Neuronal stem cell (in vitro differentiated cells): ENCODE results near the gene NFASC.

ENCODE experiments used
- DNase-seq: peaks from one replicate; pipeline ENCODE4 v3.0.0-alpha.2; 2013; ENCODE audit warnings: low spot score
- H2AFZ ChIP-seq: one replicate; pipeline ENCODE4 v1.6.1; 2013; ENCODE audit warnings: mild to moderate bottlenecking, low read length, inconsistent platforms
- H2AK5ac ChIP-seq: 2 replicates; pipeline ENCODE4 v1.6.1; 2013; ENCODE audit warnings: low read depth, mild to moderate bottlenecking, inconsistent platforms, low read length, moderate library complexity, mixed read lengths
- H2BK120ac ChIP-seq: 2 replicates; pipeline ENCODE4 v1.6.1; 2013; ENCODE audit warnings: low read depth, mild to moderate bottlenecking, inconsistent platforms, low read length, moderate library complexity, mixed read lengths
- H2BK12ac ChIP-seq: one replicate; pipeline ENCODE4 v1.6.1; 2013; ENCODE audit warnings: low read length, inconsistent platforms
- H2BK15ac ChIP-seq: 2 replicates; pipeline ENCODE4 v1.6.1; 2013; ENCODE audit warnings: mild to moderate bottlenecking, low read length, inconsistent platforms, mixed read lengths
- H2BK5ac ChIP-seq: one replicate; pipeline ENCODE4 v1.6.1; 2013; ENCODE audit warnings: inconsistent platforms, mild to moderate bottlenecking, low read length, moderate library complexity
- H3K14ac ChIP-seq: one replicate; pipeline ENCODE4 v1.6.1; 2013; ENCODE audit warnings: low read length, inconsistent platforms
- H3K18ac ChIP-seq: 2 replicates; pipeline ENCODE4 v1.6.1; 2013; ENCODE audit warnings: low read length, inconsistent platforms
- H3K23ac ChIP-seq: 2 replicates; pipeline ENCODE4 v1.6.1; 2013; ENCODE audit warnings: low read depth, mild to moderate bottlenecking, mixed read lengths, low read length, inconsistent platforms; ENCODE audit not compliant: poor library complexity
- H3K27ac ChIP-seq: replicated peaks from 3 replicates; pipeline ENCODE4 v1.5.1; 2013; ENCODE audit warnings: low read length, inconsistent platforms
- H3K27me3 ChIP-seq, 3 experiments: 2 replicates each; pipeline ENCODE4 v1.6.1; 2013; ENCODE audit warnings: low read length in 3 of 3, mild to moderate bottlenecking in 2 of 3, inconsistent platforms in 1 of 3, low read depth in 1 of 3, mixed read lengths in 1 of 3, moderate library complexity in 1 of 3; ENCODE audit not compliant: control insufficient read depth in 3 of 3, insufficient read depth in 3 of 3
- H3K36me3 ChIP-seq, 2 donors: replicated peaks in 1 of 2; 2 replicates each; pipeline ENCODE4 v1.6.1; 2013; ENCODE audit warnings: low read length in 2 of 2; ENCODE audit not compliant: control insufficient read depth in 2 of 2, insufficient read depth in 2 of 2
- H3K4ac ChIP-seq: 2 replicates; pipeline ENCODE4 v1.6.1; 2013; ENCODE audit warnings: inconsistent platforms, mild to moderate bottlenecking, low read length, moderate library complexity
- H3K4me1 ChIP-seq, 2 donors: 1 replicate in 1 of 2; 2 replicates in 1 of 2; pipeline ENCODE4 v1.6.1; 2013; ENCODE audit warnings: low read length in 2 of 2, low read depth in 1 of 2; ENCODE audit not compliant: control insufficient read depth in 2 of 2, insufficient read depth in 1 of 2
- H3K4me2 ChIP-seq: one replicate; pipeline ENCODE4 v1.6.1; 2013; ENCODE audit warnings: mild to moderate bottlenecking, low read length, inconsistent platforms; ENCODE audit not compliant: insufficient read depth, poor library complexity, severe bottlenecking
- H3K4me3 ChIP-seq, 2 donors: 2 replicates each; pipeline ENCODE4 v1.5.1; 2013; ENCODE audit warnings: low read length in 2 of 2, mild to moderate bottlenecking in 2 of 2, inconsistent platforms in 1 of 2, moderate library complexity in 1 of 2
- H3K79me1 ChIP-seq: one replicate; pipeline ENCODE4 v1.6.1; 2013; ENCODE audit warnings: low read depth, mild to moderate bottlenecking, inconsistent platforms, low read length, moderate library complexity
- H3K9ac ChIP-seq: one replicate; pipeline ENCODE4 v1.6.1; 2013; ENCODE audit warnings: mild to moderate bottlenecking, low read depth, low read length, inconsistent platforms; ENCODE audit not compliant: poor library complexity
- H3K9me3 ChIP-seq, 2 donors: replicated peaks in 1 of 2; 2 replicates each; pipeline versions ENCODE3 to v1.6.1; 2013; ENCODE audit warnings: low read length in 2 of 2, mild to moderate bottlenecking in 2 of 2, inconsistent platforms in 1 of 2, low read depth in 1 of 2, mixed read lengths in 1 of 2, moderate library complexity in 1 of 2; ENCODE audit not compliant: control insufficient read depth in 2 of 2, insufficient read depth in 1 of 2
- H4K8ac ChIP-seq: one replicate; pipeline ENCODE4 v1.6.1; 2013; ENCODE audit warnings: low read depth, mild to moderate bottlenecking, inconsistent platforms, low read length, moderate library complexity
- H4K91ac ChIP-seq: one replicate; pipeline ENCODE4 v1.6.1; 2013; ENCODE audit warnings: low read length, low read depth, mild to moderate bottlenecking, inconsistent platforms; ENCODE audit not compliant: poor library complexity
- WGBS, 2 donors: extraction: QIAGEN DNeasy Blood & Tissue Kit; methylation state at CpG; one replicate each; pipeline ENCODE4 v1.1.7; 2013; ENCODE audit warnings: missing lambda C conversion rate in 2 of 2, mixed read lengths in 1 of 2; ENCODE audit not compliant: insufficient read length in 2 of 2, insufficient replicate concordance in 1 of 2; ENCODE audit errors: extremely low coverage in 2 of 2; 5-methylcytosine and 5-hydroxymethylcytosine counted together

Gene NFASC

GRCh38 chr1:204979306-204979705 lies 108.6 kb downstream of the NFASC start:
- Histone ChIP-seq H3K14ac (no peak overlapping the region), H3K23ac (peak overlapping the region; percentile 13), H4K91ac (no peak overlapping the region), H2BK12ac (no peak overlapping the region), H2BK15ac (no peak overlapping the region), H3K79me1 (no peaks in the 10 kb centered on the region), H3K36me3 (no peaks in the 10 kb centered on the region), H4K8ac (no peak overlapping the region), H2AK5ac (no peak overlapping the region), H3K9ac (no peak overlapping the region), H3K4ac (no peak overlapping the region), H3K27ac (no peak overlapping the region), H3K27me3 (no peaks in the 10 kb centered on the region), H3K4me1 (no peaks in the 10 kb centered on the region), H2BK120ac (no peak overlapping the region), H2AFZ (no peak overlapping the region), H3K18ac (no peak overlapping the region), H3K4me3 (no peak overlapping the region), H3K9me3 (no peaks in the 10 kb centered on the region), H2BK5ac (no peak overlapping the region), H3K4me2 (no peak overlapping the region)
- no peak for DNase-seq
- no CpG with 5 or more reads among the region's 18 CpGs for WGBS, 2 donors

GRCh38 chr1:204979891-204980649 lies 109.4 kb downstream of the NFASC start:
- Histone ChIP-seq H3K79me1 (no peaks in the 10 kb centered on the region), H2BK5ac (no peak overlapping the region), H3K36me3 (no peaks in the 10 kb centered on the region), H4K91ac (no peak overlapping the region), H3K23ac (no peak overlapping the region), H3K27ac (no peak overlapping the region), H3K4me2 (no peak overlapping the region), H3K27me3 (no peaks in the 10 kb centered on the region), H3K18ac (no peak overlapping the region), H3K9ac (no peak overlapping the region), H2AK5ac (no peak overlapping the region), H2BK12ac (no peak overlapping the region), H3K4me3 (no peak overlapping the region), H3K4me1 (no peaks in the 10 kb centered on the region), H3K14ac (no peak overlapping the region), H3K9me3 (no peaks in the 10 kb centered on the region), H4K8ac (no peak overlapping the region), H2BK15ac (no peak overlapping the region), H2BK120ac (no peak overlapping the region), H2AFZ (no peak overlapping the region), H3K4ac (no peak overlapping the region)
- no peak for DNase-seq
- no CpG with 5 or more reads among the region's 10 CpGs for WGBS, 2 donors

GRCh38 chr1:204980840-204981405 lies 110.3 kb downstream of the NFASC start:
- Histone ChIP-seq H2BK5ac (no peak overlapping the region), H3K4me2 (no peak overlapping the region), H2BK12ac (no peak overlapping the region), H3K27me3 (no peaks in the 10 kb centered on the region), H3K9ac (no peak overlapping the region), H2BK120ac (no peak overlapping the region), H4K8ac (no peak overlapping the region), H3K4ac (no peak overlapping the region), H2BK15ac (no peak overlapping the region), H3K79me1 (no peaks in the 10 kb centered on the region), H3K9me3 (no peaks in the 10 kb centered on the region), H3K27ac (no peak overlapping the region), H3K4me3 (no peak overlapping the region), H3K4me1 (no peaks in the 10 kb centered on the region), H2AK5ac (no peak overlapping the region), H3K36me3 (no peaks in the 10 kb centered on the region), H3K23ac (no peak overlapping the region), H3K18ac (no peak overlapping the region), H2AFZ (no peak overlapping the region), H3K14ac (no peak overlapping the region), H4K91ac (no peak overlapping the region)
- no peak for DNase-seq
- no CpG with 5 or more reads among the region's 3 CpGs for WGBS, 2 donors

- Histone ChIP-seq H2BK120ac (no peak overlapping the region), H4K8ac (no peak overlapping the region), H3K23ac (no peak overlapping the region), H2BK12ac (no peak overlapping the region), H3K4ac (no peak overlapping the region), H3K36me3 (no peaks in the 10 kb centered on the region), H4K91ac (no peak overlapping the region), H3K18ac (no peak overlapping the region), H3K14ac (no peak overlapping the region), H2BK15ac (no peak overlapping the region), H2BK5ac (no peak overlapping the region), H2AFZ (no peak overlapping the region), H3K27me3 (no peaks in the 10 kb centered on the region), H3K9ac (no peak overlapping the region), H3K9me3 (no peaks in the 10 kb centered on the region), H3K4me1 (peaks cover 0 to 5% of the 10 kb centered on the region in 2 donors), H3K79me1 (no peaks in the 10 kb centered on the region), H3K4me2 (no peak overlapping the region), H3K4me3 (no peak overlapping the region), H2AK5ac (no peak overlapping the region), H3K27ac (no peak overlapping the region)
- no peak for DNase-seq
- no CpG with 5 or more reads among the region's 11 CpGs for WGBS, 2 donors
These were observed 112.5 kb downstream of the NFASC start for GRCh38 chr1:204983136-204983535.
